ENCODE results near the gene BEGAIN.

BEGAIN gene

GRCh38 chr14:100589760-100590469 is 2.7 kb upstream of the BEGAIN start:
- H3K27me3 Mint-ChIP-seq: peaks cover 70% of the 10 kb centered on the region
- DNase-seq (ENCODE audit: low spot score in 2 of 2) (no peak), ATAC-seq (replicated peaks; ENCODE audit: extremely low read depth, poor library complexity, severe bottlenecking) (no peak)
- H3K9me3 Mint-ChIP-seq: no peaks in the 10 kb centered on the region
- no peak overlapping the region for H3K27ac Mint-ChIP-seq (ENCODE audit: low read depth)
- H3K36me3 Mint-ChIP-seq (ENCODE audit: insufficient read depth): peaks cover 3% of the 10 kb centered on the region
- no peaks in the 10 kb centered on the region for H3K4me1 Mint-ChIP-seq
- no peak overlapping the region for H3K4me3 Mint-ChIP-seq

- Mint-ChIP-seq H3K9me3 (no peaks in the 10 kb centered on the region), H3K27ac (ENCODE audit: low read depth) (no peak overlapping the region), H3K4me3 (no peak overlapping the region), H3K4me1 (no peaks in the 10 kb centered on the region), H3K36me3 (ENCODE audit: insufficient read depth) (peaks cover 2% of the 10 kb centered on the region), H3K27me3 (peaks cover 63% of the 10 kb centered on the region)
- no peak for ATAC-seq (replicated peaks; ENCODE audit: extremely low read depth, poor library complexity, severe bottlenecking)
- DNase-seq (ENCODE audit: low spot score in 2 of 2): no peak
Measured at GRCh38 chr14:100589071-100589759, 2.0 kb upstream of the BEGAIN start.

- Mint-ChIP-seq H3K27me3 (peaks cover 58% of the 10 kb centered on the region), H3K36me3 (ENCODE audit: insufficient read depth) (peaks cover 2% of the 10 kb centered on the region), H3K9me3 (no peaks in the 10 kb centered on the region), H3K4me1 (no peaks in the 10 kb centered on the region), H3K27ac (ENCODE audit: low read depth) (no peak overlapping the region), H3K4me3 (peak overlapping the region; percentile 40)
- ATAC-seq (replicated peaks; ENCODE audit: extremely low read depth, poor library complexity, severe bottlenecking): no peak
- no peak for DNase-seq (ENCODE audit: low spot score in 2 of 2)
Measured at GRCh38 chr14:100588671-100589070, 1.5 kb upstream of the BEGAIN start.

GRCh38 chr14:100587763-100588411 is 670 bp upstream of the BEGAIN start:
- H3K36me3 Mint-ChIP-seq (ENCODE audit: insufficient read depth): peaks cover 2% of the 10 kb centered on the region
- H3K4me3 Mint-ChIP-seq: peak overlapping the region; percentile 40
- H3K9me3 Mint-ChIP-seq: no peaks in the 10 kb centered on the region
- ATAC-seq (replicated peaks; ENCODE audit: extremely low read depth, poor library complexity, severe bottlenecking) (no peak), DNase-seq (ENCODE audit: low spot score in 2 of 2) (no peak)
- no peak overlapping the region for H3K27ac Mint-ChIP-seq (ENCODE audit: low read depth)
- H3K4me1 Mint-ChIP-seq: no peaks in the 10 kb centered on the region
- peaks cover 50% of the 10 kb centered on the region for H3K27me3 Mint-ChIP-seq

GRCh38 chr14:100586403-100587085 is 673 bp downstream of the BEGAIN start:
- H3K27ac Mint-ChIP-seq (ENCODE audit: low read depth): no peak overlapping the region
- DNase-seq (ENCODE audit: low spot score in 2 of 2): no peak
- H3K36me3 Mint-ChIP-seq (ENCODE audit: insufficient read depth): peaks cover 2% of the 10 kb centered on the region
- H3K9me3 Mint-ChIP-seq: no peaks in the 10 kb centered on the region
- no peak for ATAC-seq (replicated peaks; ENCODE audit: extremely low read depth, poor library complexity, severe bottlenecking)
- peak overlapping the region; percentile 45 for H3K4me3 Mint-ChIP-seq
- peaks cover 36% of the 10 kb centered on the region for H3K27me3 Mint-ChIP-seq
- no peaks in the 10 kb centered on the region for H3K4me1 Mint-ChIP-seq

GRCh38 chr14:100586153-100586402 is 1.1 kb downstream of the BEGAIN start:
- Mint-ChIP-seq H3K9me3 (no peaks in the 10 kb centered on the region), H3K27me3 (peaks cover 32% of the 10 kb centered on the region), H3K4me1 (no peaks in the 10 kb centered on the region), H3K4me3 (peak overlapping the region; percentile 45), H3K27ac (ENCODE audit: low read depth) (no peak overlapping the region), H3K36me3 (ENCODE audit: insufficient read depth) (peaks cover 2% of the 10 kb centered on the region)
- DNase-seq (ENCODE audit: low spot score in 2 of 2): no peak
- no peak for ATAC-seq (replicated peaks; ENCODE audit: extremely low read depth, poor library complexity, severe bottlenecking)

GRCh38 chr14:100585448-100586152 is 1.6 kb downstream of the BEGAIN start:
- Mint-ChIP-seq H3K27ac (ENCODE audit: low read depth) (no peak overlapping the region), H3K4me3 (peak overlapping the region; percentile 45), H3K9me3 (no peaks in the 10 kb centered on the region), H3K36me3 (ENCODE audit: insufficient read depth) (peaks cover 2% of the 10 kb centered on the region), H3K27me3 (peaks cover 27% of the 10 kb centered on the region), H3K4me1 (no peaks in the 10 kb centered on the region)
- no peak for DNase-seq (ENCODE audit: low spot score in 2 of 2)
- no peak for ATAC-seq (replicated peaks; ENCODE audit: extremely low read depth, poor library complexity, severe bottlenecking)

GRCh38 chr14:100584056-100585031 is 2.9 kb downstream of the BEGAIN start:
- DNase-seq (ENCODE audit: low spot score in 2 of 2) (no peak), ATAC-seq (replicated peaks; ENCODE audit: extremely low read depth, poor library complexity, severe bottlenecking) (no peak)
- H3K9me3 Mint-ChIP-seq: no peaks in the 10 kb centered on the region
- H3K4me1 Mint-ChIP-seq: no peaks in the 10 kb centered on the region
- peaks cover 2% of the 10 kb centered on the region for H3K36me3 Mint-ChIP-seq (ENCODE audit: insufficient read depth)
- H3K4me3 Mint-ChIP-seq: no peak overlapping the region
- no peak overlapping the region for H3K27ac Mint-ChIP-seq (ENCODE audit: low read depth)
- peaks cover 14% of the 10 kb centered on the region for H3K27me3 Mint-ChIP-seq

- Mint-ChIP-seq H3K4me3 (no peak overlapping the region), H3K27me3 (peaks cover 6% of the 10 kb centered on the region), H3K9me3 (no peaks in the 10 kb centered on the region), H3K4me1 (no peaks in the 10 kb centered on the region), H3K27ac (ENCODE audit: low read depth) (no peak overlapping the region), H3K36me3 (ENCODE audit: insufficient read depth) (no peaks in the 10 kb centered on the region)
- ATAC-seq (replicated peaks; ENCODE audit: extremely low read depth, poor library complexity, severe bottlenecking): no peak
- no peak for DNase-seq (ENCODE audit: low spot score in 2 of 2)
Measured at GRCh38 chr14:100583245-100583644, 4.0 kb downstream of the BEGAIN start.

- Mint-ChIP-seq H3K9me3 (no peaks in the 10 kb centered on the region), H3K27ac (ENCODE audit: low read depth) (no peak overlapping the region), H3K4me3 (no peak overlapping the region), H3K27me3 (peaks cover under 1% of the 10 kb centered on the region), H3K4me1 (no peaks in the 10 kb centered on the region), H3K36me3 (ENCODE audit: insufficient read depth) (peaks cover 1% of the 10 kb centered on the region)
- DNase-seq (ENCODE audit: low spot score in 2 of 2) (no peak), ATAC-seq (replicated peaks; ENCODE audit: extremely low read depth, poor library complexity, severe bottlenecking) (no peak)
Measured at GRCh38 chr14:100582496-100583165, 4.6 kb downstream of the BEGAIN start.
